GM12872 (cell line): ENCODE data around the gene ZNF425.

Experiments
- TF ChIP-seq, protein P1 (sequence below): IDR thresholded peaks from 3 replicates; pipeline ENCODE4 v1.5.1; 2011; ENCODE audit warnings: low read depth, mild to moderate bottlenecking, low read length, moderate library complexity; ENCODE audit not compliant: insufficient read depth

Gene ZNF425

DNA sequence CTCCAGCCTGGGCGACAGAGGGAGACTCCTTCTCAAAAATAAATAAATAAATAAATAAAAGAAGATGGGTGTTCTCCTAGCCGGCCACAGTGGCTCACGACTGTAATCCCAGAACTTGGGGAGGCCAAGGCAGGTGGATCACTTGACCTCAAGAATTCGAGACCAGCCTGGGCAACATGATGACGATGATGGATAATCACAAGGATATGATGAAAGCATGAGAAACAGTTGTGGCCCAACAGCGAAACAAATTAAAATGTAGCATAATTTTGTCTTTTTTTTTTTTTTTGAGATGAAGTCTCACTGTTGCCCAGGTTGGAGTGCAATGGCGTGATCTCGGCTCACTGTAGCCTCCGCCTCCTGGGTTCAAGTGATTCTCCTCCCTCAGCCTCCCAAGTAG is 48.5 kb downstream of the ZNF425 start:
- TF ChIP-seq, protein P1, sequence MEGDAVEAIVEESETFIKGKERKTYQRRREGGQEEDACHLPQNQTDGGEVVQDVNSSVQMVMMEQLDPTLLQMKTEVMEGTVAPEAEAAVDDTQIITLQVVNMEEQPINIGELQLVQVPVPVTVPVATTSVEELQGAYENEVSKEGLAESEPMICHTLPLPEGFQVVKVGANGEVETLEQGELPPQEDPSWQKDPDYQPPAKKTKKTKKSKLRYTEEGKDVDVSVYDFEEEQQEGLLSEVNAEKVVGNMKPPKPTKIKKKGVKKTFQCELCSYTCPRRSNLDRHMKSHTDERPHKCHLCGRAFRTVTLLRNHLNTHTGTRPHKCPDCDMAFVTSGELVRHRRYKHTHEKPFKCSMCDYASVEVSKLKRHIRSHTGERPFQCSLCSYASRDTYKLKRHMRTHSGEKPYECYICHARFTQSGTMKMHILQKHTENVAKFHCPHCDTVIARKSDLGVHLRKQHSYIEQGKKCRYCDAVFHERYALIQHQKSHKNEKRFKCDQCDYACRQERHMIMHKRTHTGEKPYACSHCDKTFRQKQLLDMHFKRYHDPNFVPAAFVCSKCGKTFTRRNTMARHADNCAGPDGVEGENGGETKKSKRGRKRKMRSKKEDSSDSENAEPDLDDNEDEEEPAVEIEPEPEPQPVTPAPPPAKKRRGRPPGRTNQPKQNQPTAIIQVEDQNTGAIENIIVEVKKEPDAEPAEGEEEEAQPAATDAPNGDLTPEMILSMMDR = no peak

DNA sequence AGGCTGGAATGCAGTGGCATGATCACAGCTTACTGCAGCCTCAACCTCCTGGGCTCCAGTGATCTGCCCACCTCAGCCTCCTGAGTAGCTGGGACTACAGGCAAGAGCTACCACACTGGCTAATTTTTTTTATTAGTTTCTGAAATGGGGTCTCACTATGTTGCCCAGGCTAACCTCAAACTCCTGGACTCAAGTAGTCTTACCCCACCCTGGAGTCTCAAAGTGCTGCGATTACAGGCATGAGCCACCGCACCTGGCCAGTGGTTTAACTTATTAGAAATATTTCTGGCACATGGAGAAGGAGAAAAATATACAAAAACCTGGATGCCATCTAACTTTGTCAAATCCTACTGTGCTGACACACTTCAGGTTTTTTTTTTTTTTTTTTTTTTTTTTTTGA is 50.8 kb downstream of the ZNF425 start:
- TF ChIP-seq, protein P1 = no peak

DNA sequence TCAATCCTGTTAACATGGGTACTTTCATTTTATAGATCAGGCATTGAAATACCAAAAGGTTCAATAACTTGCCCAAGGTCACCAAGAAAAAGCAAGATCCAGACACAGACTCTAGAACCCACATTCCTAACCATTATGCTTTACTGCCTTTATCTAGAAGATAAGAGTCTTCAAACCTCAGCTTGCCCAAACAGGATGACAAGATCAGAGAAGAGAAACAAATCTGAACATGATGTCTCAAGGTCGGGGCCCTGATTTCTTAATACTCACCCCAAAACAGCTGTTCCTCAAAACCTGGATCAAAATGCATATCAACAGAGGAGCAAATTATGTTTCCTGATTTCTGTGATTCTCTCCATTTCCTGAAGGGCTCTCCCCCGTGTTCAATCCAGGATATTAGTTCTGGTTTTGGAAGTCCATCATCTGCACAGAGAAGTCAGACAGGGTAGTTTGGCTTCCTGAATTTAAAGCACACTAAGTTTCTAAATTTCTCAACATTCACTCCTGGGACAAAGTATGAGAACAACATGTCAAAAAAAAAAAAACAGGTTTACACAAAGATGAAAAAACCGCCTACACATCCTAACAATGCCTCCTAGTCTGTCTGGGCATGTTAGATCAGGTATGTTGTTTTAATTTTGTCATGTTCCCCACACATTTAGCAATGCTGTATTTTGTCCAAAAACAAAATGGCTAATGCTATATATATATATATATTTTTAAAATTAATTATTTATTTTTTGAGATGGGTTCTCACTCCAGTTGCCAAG is 51.8 kb downstream of the ZNF425 start:
- TF ChIP-seq, protein P1 = no peak

DNA sequence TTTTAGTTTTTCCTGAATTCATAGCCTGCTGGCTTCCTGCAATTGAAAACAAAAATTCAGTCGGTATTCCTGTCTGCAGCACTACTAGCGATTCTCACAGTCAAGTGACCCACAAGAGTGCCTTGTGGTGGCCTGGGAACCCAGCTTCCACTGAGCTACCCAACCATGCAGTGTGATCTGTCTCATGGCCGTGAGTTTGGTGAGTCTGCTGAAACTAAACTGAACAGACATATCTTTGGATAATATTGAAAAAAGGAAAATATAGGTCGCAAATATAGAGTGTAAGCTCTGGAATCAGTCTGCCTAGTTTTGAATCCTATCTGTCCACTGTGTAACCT is 53.7 kb downstream of the ZNF425 start:
- TF ChIP-seq, protein P1 = no peak

DNA sequence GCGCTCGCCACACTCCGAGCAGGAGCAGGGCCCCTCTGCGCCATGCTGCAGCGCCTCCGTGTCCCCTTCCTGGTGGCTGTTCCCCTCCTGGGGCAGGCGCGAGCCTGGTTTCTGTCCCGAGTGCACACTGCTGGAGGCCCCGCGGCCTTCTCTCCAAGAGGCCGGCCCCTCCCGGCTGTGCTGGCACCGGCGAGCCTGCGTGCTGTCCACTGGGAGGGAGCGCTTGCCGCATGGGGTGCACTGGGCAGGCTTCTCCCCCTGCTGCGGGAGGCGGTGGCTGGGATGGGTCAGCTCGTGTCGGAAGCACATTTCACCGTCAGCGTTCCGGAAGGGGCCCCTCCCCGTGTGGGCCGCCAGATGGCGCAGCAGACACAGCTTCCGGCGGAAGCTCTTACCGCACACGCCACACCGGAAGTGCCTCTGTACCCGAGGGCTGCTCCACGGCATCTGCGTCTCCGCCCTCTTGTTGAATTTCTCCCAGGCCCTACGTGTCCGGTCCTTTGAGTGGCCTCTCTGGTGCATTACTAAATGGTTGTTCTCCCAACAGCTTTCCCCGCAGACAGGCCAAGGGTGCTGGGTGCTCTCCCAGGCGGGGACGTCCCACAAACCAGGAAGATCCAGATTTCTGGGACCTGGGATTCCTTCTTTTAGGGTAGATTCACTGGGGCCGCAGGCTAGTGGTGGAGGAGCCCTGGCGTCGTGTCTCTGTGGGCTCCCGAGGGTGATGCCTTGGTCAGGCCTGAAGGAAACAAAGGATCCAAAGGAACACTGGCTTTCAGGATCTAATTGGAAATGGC is 54.3 kb downstream of the ZNF425 start:
- TF ChIP-seq, protein P1 = peak; percentile 57; the same call in 2 of the 3 replicates

DNA sequence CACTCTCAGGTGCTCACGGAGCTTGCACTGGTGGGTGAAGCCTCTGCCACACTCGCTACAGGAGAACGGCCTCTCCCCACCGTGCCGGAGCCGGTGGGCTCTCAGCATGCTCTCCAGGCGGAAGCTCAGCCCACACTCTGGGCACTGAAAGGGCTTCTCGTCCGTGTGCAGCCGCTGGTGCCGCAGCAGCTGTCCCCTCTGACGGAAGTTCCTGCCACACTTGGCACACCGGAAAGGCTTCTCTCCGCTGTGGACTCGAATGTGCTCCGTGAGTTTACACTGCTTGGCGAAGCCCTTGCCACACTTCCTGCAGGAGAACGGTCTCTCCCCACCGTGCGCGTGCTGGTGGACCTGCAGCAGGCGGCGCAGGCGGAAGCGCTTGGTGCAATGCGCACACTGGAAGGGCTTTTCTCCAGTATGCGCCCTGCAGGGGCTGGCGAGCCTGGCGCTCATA is 54.9 kb downstream of the ZNF425 start:
- TF ChIP-seq, protein P1 = no peak

DNA sequence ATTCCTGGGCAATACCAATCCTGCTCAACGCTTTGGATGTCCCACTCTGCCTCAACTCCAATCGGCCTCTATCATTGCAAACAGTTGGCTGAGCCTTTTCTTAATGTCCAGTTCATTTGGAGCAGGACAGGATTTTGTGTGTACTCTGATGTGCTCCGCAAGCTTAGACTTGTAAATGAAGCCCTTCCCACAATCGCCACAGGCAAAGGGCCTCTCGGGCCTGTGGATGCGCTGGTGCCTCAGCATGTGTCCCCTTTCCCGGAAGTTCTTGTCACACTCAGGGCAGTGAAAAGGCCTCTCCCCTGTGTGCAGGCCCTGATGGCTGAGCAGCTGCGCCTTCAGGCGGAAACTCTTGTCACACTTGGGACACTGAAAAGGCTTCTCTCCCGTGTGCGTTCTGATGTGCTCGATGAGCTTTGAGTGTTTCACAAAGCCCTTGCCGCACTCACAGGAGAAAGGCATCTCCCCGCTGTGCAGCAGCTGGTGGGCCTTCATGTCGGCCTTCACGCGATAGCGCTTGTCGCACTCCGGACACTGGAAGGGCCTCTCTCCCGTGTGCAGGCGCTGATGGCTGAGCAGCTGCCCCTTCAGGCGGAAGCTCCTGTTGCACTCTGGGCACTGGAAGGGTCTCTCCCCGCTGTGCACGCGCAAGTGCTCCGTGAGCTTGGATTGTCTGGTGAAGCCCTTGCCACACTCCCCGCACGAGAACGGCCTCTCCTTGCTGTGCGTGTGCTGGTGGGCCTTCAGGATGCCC is 55.6 kb downstream of the ZNF425 start:
- TF ChIP-seq, protein P1 = no peak
